Endothelial cell of umbilical vein (primary cell): ENCODE results near the gene TRIP11.

Experiments
- CTCF ChIP-seq, 2 donors: IDR thresholded peaks; 1 replicate in 1 of 2; 2 replicates in 1 of 2; pipeline ENCODE4 v1.5.1; 2011; ENCODE audit warnings: low read length in 2 of 2, mild to moderate bottlenecking in 2 of 2, moderate library complexity in 2 of 2, control low read depth in 1 of 2, inconsistent platforms in 1 of 2, low read depth in 1 of 2; ENCODE audit not compliant: insufficient read depth in 1 of 2; ENCODE audit errors: extremely low read depth in 1 of 2
- EZH2 ChIP-seq: IDR thresholded peaks from 2 replicates; pipeline ENCODE4 v1.6.1; 2012; ENCODE audit warnings: borderline replicate concordance, low read depth, mild to moderate bottlenecking, moderate library complexity, low read length, inconsistent platforms; ENCODE audit not compliant: severe bottlenecking
- FOS ChIP-seq: IDR thresholded peaks from 2 replicates; pipeline ENCODE4 v1.6.1; 2011; ENCODE audit warnings: mild to moderate bottlenecking, low read length, moderate library complexity, borderline replicate concordance; ENCODE audit not compliant: insufficient read depth
- GATA2 ChIP-seq: IDR thresholded peaks from 2 replicates; pipeline ENCODE4 v1.7.0; 2011; ENCODE audit warnings: low read depth, mild to moderate bottlenecking, moderate library complexity, mixed read lengths, low read length; ENCODE audit not compliant: insufficient read length, insufficient read depth
- MAX ChIP-seq: IDR thresholded peaks from 2 replicates; pipeline ENCODE4 v1.6.1; 2011; ENCODE audit not compliant: insufficient read depth, insufficient read length
- MYC ChIP-seq: IDR thresholded peaks from one replicate; pipeline ENCODE4 v1.6.1; 2011; ENCODE audit warnings: mild to moderate bottlenecking, low read depth, low read length
- POLR2A ChIP-seq: IDR thresholded peaks from 2 replicates; pipeline ENCODE4 v1.6.1; 2012; ENCODE audit warnings: low read depth, mild to moderate bottlenecking, control low read depth, low read length
- POLR2AphosphoS5 ChIP-seq: IDR thresholded peaks from 2 replicates; pipeline ENCODE4 v1.6.1; 2012; ENCODE audit warnings: low read depth, mild to moderate bottlenecking, control low read depth, low read length, moderate library complexity; ENCODE audit not compliant: insufficient read depth

- TF ChIP-seq MAX (no peak), CTCF (IDR thresholded peaks at IDR 0.05; ENCODE audit: extremely low read depth in 1 of 2, insufficient read depth in 1 of 2, low read depth in 1 of 2, low read length in 2 of 2) (no peak), FOS (no peak), POLR2A (no peak), EZH2 (no peak), MYC (no peak), POLR2AphosphoS5 (no peak), GATA2 (no peak)
Measured at GRCh38 chr14:91945751-91946621, 93.9 kb downstream of the TRIP11 start.
